Sigmoid colon (tissue), 7 donors: ENCODE measurements around the gene ADCY5. TPM values are rescaled to one million over a fixed set of nuclear protein-coding genes. Genes with fewer than 3 reads are reported as not detected.
A peak's percentile ranks its signal among the peaks of the same experiment; 100 is the strongest.

Experiments used
- DNase-seq: peaks from one replicate; pipeline ENCODE4 v3.0.0-alpha.2; 2019
- H3K27ac ChIP-seq, 4 donors: fragments of 200-600 bp; sonication (generic); one replicate each; pipeline ENCODE4 v1.5.1; 2016 to 2019; ENCODE audit warnings: mild to moderate bottlenecking in 1 of 4
- H3K27me3 ChIP-seq, 3 donors: fragments of 200-600 bp; sonication (generic); one replicate each; pipeline ENCODE4 v1.5.1; 2019; ENCODE audit warnings: mild to moderate bottlenecking in 1 of 3
- H3K36me3 ChIP-seq, 4 donors: fragments of 200-600 bp; sonication (generic); one replicate each; pipeline ENCODE4 v1.5.1; 2016 to 2019
- H3K4me1 ChIP-seq, 4 donors: fragments of 200-600 bp; sonication (generic); one replicate each; pipeline ENCODE4 v1.5.1; 2017 to 2019
- H3K4me3 ChIP-seq, 4 donors: fragments of 200-600 bp; sonication (generic); one replicate each; pipeline ENCODE4 v1.5.1; 2017 to 2019; ENCODE audit warnings: mild to moderate bottlenecking in 2 of 4, moderate library complexity in 1 of 4
- H3K9me3 ChIP-seq, 4 donors: fragments of 200-600 bp in 3 of 4; sonication (generic) in 3 of 4; one replicate each; pipeline versions ENCODE4 v1.5.1 to v1.6.1; 2013 to 2019
- CTCF ChIP-seq, 4 experiments: fragments of 450-650 bp in 3 of 4; fragments of 200-600 bp in 1 of 4; IDR thresholded peaks; one replicate each; pipeline ENCODE4 v1.5.1; 2016 to 2019; ENCODE audit warnings: antibody characterized with exemption in 4 of 4, mild to moderate bottlenecking in 3 of 4, moderate library complexity in 2 of 4
- EP300 ChIP-seq, 4 donors: sonication (generic); formaldehyde crosslinking; IDR thresholded peaks; one replicate each; pipeline ENCODE4 v1.6.1; 2017; ENCODE audit warnings: antibody characterized with exemption in 4 of 4
- POLR2A ChIP-seq, 2 donors: fragments of 450-650 bp; IDR thresholded peaks; one replicate each; pipeline ENCODE4 v1.6.1; 2016; ENCODE audit warnings: antibody characterized with exemption in 2 of 2, mild to moderate bottlenecking in 2 of 2, moderate library complexity in 2 of 2
- POLR2AphosphoS5 ChIP-seq, 4 donors: sonication (generic); formaldehyde crosslinking; IDR thresholded peaks; one replicate each; pipeline ENCODE4 v1.6.1; 2017; ENCODE audit warnings: antibody characterized with exemption in 4 of 4
- WGBS, 2 donors: extraction: QIAGEN DNeasy Blood & Tissue Kit; methylation state at CpG; one replicate each; pipeline ENCODE4 v1.1.7; 2013; 5-methylcytosine and 5-hydroxymethylcytosine counted together
- intact Hi-C: fragments of 100-400 bp; cut with DNase I; formaldehyde crosslinking; loops from one replicate; pipeline ENCODE4 v1.15.1; 2023
- polyA plus RNA-seq, 3 donors: library from polyadenylated mRNA; stranded (reverse); fragments of 200-250 nt; gene quantifications; one replicate each; pipeline ENCODE4 v1.2.3, GENCODE V29; 2013
- total RNA-seq, 4 donors: library from RNA; depleted of rRNA; stranded (reverse); fragments of >200 nt; gene quantifications; one replicate each; pipeline ENCODE4 v1.1.0, GENCODE V29; 2016
- donor health status: healthy with polysubstance abuse.
- donor health status: Bipolar disorder and iron deficiency.
- donor health status: healthy.

The ADCY5 gene
- total and polyA plus RNA-seq, 7 donors, result 1.4 to 84.4 (median 39.5) TPM

- Histone ChIP-seq H3K27ac (peak overlapping the region in 1 of 4 donors; percentile 20), H3K36me3 (peaks cover 35 to 98% (median 49%) of the 10 kb centered on the region in 4 donors), H3K27me3 (no peaks in the 10 kb centered on the region), H3K4me1 (no peaks in the 10 kb centered on the region), H3K4me3 (no peak overlapping the region), H3K9me3 (no peaks in the 10 kb centered on the region)
- intact Hi-C loops, result no loop called here
- TF ChIP-seq CTCF (IDR thresholded peaks at IDR 0.05), result no peak
- no peak for TF ChIP-seq EP300 (IDR thresholded peaks at IDR 0.05)
- TF ChIP-seq POLR2A (IDR thresholded peaks at IDR 0.05), result no peak
- TF ChIP-seq POLR2AphosphoS5 (IDR thresholded peaks at IDR 0.05), result no peak
- 86 to 88% methylated on average over 5 of the region's 5 CpGs for WGBS, 2 donors
- no peak for DNase-seq
These were observed 150.0 kb downstream of the ADCY5 start for GRCh38 chr3:123298903-123299302.

- peak; percentile 48 for DNase-seq
- no peaks in the 10 kb centered on the region for H3K27me3 ChIP-seq
- WGBS, 2 donors, result 83 to 87% methylated on average over 6 of the region's 6 CpGs
- no peaks in the 10 kb centered on the region for H3K4me1 ChIP-seq
- no peak overlapping the region for H3K4me3 ChIP-seq
- intact Hi-C loops, result no loop called here
- peak overlapping the region in 1 of 4 donors; percentile 18 for H3K27ac ChIP-seq
- no peaks in the 10 kb centered on the region for H3K9me3 ChIP-seq
- TF ChIP-seq EP300 (IDR thresholded peaks at IDR 0.05), result no peak
- no peak for TF ChIP-seq POLR2AphosphoS5 (IDR thresholded peaks at IDR 0.05)
- no peak for TF ChIP-seq CTCF (IDR thresholded peaks at IDR 0.05)
- no peak for TF ChIP-seq POLR2A (IDR thresholded peaks at IDR 0.05)
- H3K36me3 ChIP-seq, result peaks cover 24 to 98% (median 45%) of the 10 kb centered on the region in 4 donors
These were observed 151.3 kb downstream of the ADCY5 start for GRCh38 chr3:123297627-123297899.

- H3K4me3 ChIP-seq, result no peak overlapping the region
- TF ChIP-seq EP300 (IDR thresholded peaks at IDR 0.05) (no peak), CTCF (IDR thresholded peaks at IDR 0.05) (no peak), POLR2A (IDR thresholded peaks at IDR 0.05) (no peak), POLR2AphosphoS5 (IDR thresholded peaks at IDR 0.05) (no peak)
- H3K4me1 ChIP-seq, result no peaks in the 10 kb centered on the region
- no peaks in the 10 kb centered on the region for H3K27me3 ChIP-seq
- peak overlapping the region in 1 of 4 donors; percentile 18 for H3K27ac ChIP-seq
- no peaks in the 10 kb centered on the region for H3K9me3 ChIP-seq
- 87 to 91% methylated on average over 13 of the region's 13 CpGs for WGBS, 2 donors
- DNase-seq, result peak; percentile 57
- peaks cover 18 to 98% (median 40%) of the 10 kb centered on the region in 4 donors for H3K36me3 ChIP-seq
- intact Hi-C loops, result no loop called here
These were observed 151.9 kb downstream of the ADCY5 start for GRCh38 chr3:123296836-123297626.

GRCh38 chr3:123296261-123296660 is 152.6 kb downstream of the ADCY5 start:
- H3K36me3 ChIP-seq, result peaks cover 13 to 98% (median 34%) of the 10 kb centered on the region in 4 donors

More at GRCh38 chr3:123296261-123296660, 152.6 kb downstream of the ADCY5 start:
- TF ChIP-seq CTCF (IDR thresholded peaks at IDR 0.05) (no peak), POLR2AphosphoS5 (IDR thresholded peaks at IDR 0.05) (no peak), EP300 (IDR thresholded peaks at IDR 0.05) (no peak), POLR2A (IDR thresholded peaks at IDR 0.05) (no peak)
- WGBS, 2 donors, result 89 to 91% methylated on average over 7 of the region's 7 CpGs
- Histone ChIP-seq H3K27me3 (no peaks in the 10 kb centered on the region), H3K4me1 (no peaks in the 10 kb centered on the region), H3K9me3 (no peaks in the 10 kb centered on the region), H3K27ac (no peak overlapping the region), H3K4me3 (no peak overlapping the region)
- peak; percentile 44 for DNase-seq
- intact Hi-C loops, result no loop called here
